CD14-positive monocyte (primary cell): ENCODE data around the gene RDX. TPM values are rescaled to one million over a fixed set of nuclear protein-coding genes. Genes with fewer than 3 reads are reported as not detected.
A peak's percentile ranks its signal among the peaks of the same experiment; 100 is the strongest.

Experiments used
- DNase-seq, 3 donors: peaks; one replicate each; pipeline ENCODE4 v3.0.0-alpha.2; 2011 to 2022
- H2AFZ ChIP-seq: 2 replicates; pipeline ENCODE4 v1.6.0; 2012; ENCODE audit warnings: mild to moderate bottlenecking, low read depth, low read length, inconsistent platforms; ENCODE audit not compliant: insufficient read depth, poor library complexity, severe bottlenecking
- H3K27ac ChIP-seq, 2 donors: 1 replicate in 1 of 2; 2 replicates in 1 of 2; pipeline ENCODE4 v1.5.1; 2012 to 2013; ENCODE audit warnings: low read length in 2 of 2, control low read depth in 1 of 2, inconsistent platforms in 1 of 2, low read depth in 1 of 2, mild to moderate bottlenecking in 1 of 2
- H3K27me3 ChIP-seq, 2 donors: one replicate each; pipeline versions ENCODE4 v1.6.0 to v1.6.1; 2011 to 2013; ENCODE audit warnings: low read length in 2 of 2; ENCODE audit not compliant: control insufficient read depth in 2 of 2, insufficient read depth in 2 of 2
- H3K36me3 ChIP-seq, 2 donors: replicated peaks in 1 of 2; 1 replicate in 1 of 2; 2 replicates in 1 of 2; pipeline versions ENCODE4 v1.5.1 to v1.6.1; 2012 to 2013; ENCODE audit warnings: low read length in 2 of 2, control low read depth in 1 of 2, inconsistent platforms in 1 of 2, mild to moderate bottlenecking in 1 of 2; ENCODE audit not compliant: insufficient read depth in 2 of 2, control insufficient read depth in 1 of 2
- H3K4me1 ChIP-seq, 2 donors: 1 replicate in 1 of 2; 2 replicates in 1 of 2; pipeline versions ENCODE4 v1.5.1 to v1.6.1; 2012 to 2013; ENCODE audit warnings: low read length in 2 of 2, control low read depth in 1 of 2, inconsistent platforms in 1 of 2, mild to moderate bottlenecking in 1 of 2, moderate library complexity in 1 of 2; ENCODE audit not compliant: insufficient read depth in 2 of 2, control insufficient read depth in 1 of 2
- H3K4me2 ChIP-seq: replicated peaks from 2 replicates; pipeline ENCODE3; 2012; ENCODE audit warnings: low read length, moderate library complexity, mild to moderate bottlenecking; ENCODE audit not compliant: poor library complexity, severe bottlenecking; ENCODE audit errors: extremely low read depth
- H3K4me3 ChIP-seq, 3 experiments: fragments of 200-600 bp in 1 of 3; sonication (generic) in 1 of 3; replicated peaks in 1 of 3; 1 replicate in 2 of 3; 2 replicates in 1 of 3; pipeline ENCODE4 v1.5.1; 2011 to 2013; ENCODE audit warnings: low read length in 3 of 3, mild to moderate bottlenecking in 3 of 3, control low read depth in 2 of 3, low read depth in 2 of 3, inconsistent platforms in 1 of 3, moderate library complexity in 1 of 3
- H3K79me2 ChIP-seq: 2 replicates; pipeline ENCODE4 v1.6.0; 2012; ENCODE audit warnings: mild to moderate bottlenecking, control low read depth, inconsistent platforms, low read length, moderate library complexity; ENCODE audit not compliant: insufficient read depth
- H3K9ac ChIP-seq: 2 replicates; pipeline ENCODE4 v1.6.0; 2017; ENCODE audit warnings: low read length, mild to moderate bottlenecking; ENCODE audit not compliant: insufficient read depth, poor library complexity, severe bottlenecking
- H3K9me3 ChIP-seq, 2 donors: replicated peaks in 1 of 2; 1 replicate in 1 of 2; 2 replicates in 1 of 2; pipeline versions ENCODE4 v1.5.1 to v1.6.1; 2012 to 2013; ENCODE audit warnings: low read length in 2 of 2, control low read depth in 1 of 2; ENCODE audit not compliant: control insufficient read depth in 1 of 2, insufficient read depth in 1 of 2
- H4K20me1 ChIP-seq: 2 replicates; pipeline ENCODE4 v1.6.0; 2012; ENCODE audit warnings: mild to moderate bottlenecking, low read length, control low read depth, moderate library complexity; ENCODE audit not compliant: insufficient read depth
- H3K27ac Mint-ChIP-seq, 7 donors: one replicate each; pipeline ENCODE4 v1.8.0; 2020; ENCODE audit warnings: mild to moderate bottlenecking in 7 of 7, mixed read lengths in 7 of 7, moderate library complexity in 6 of 7, inconsistent platforms in 2 of 7
- H3K27me3 Mint-ChIP-seq, 3 donors: one replicate each; pipeline ENCODE4 v1.8.0; 2021 to 2022; ENCODE audit warnings: low read depth in 3 of 3, mild to moderate bottlenecking in 3 of 3, mixed read lengths in 3 of 3, moderate library complexity in 3 of 3, inconsistent platforms in 1 of 3
- H3K36me3 Mint-ChIP-seq, 2 donors: one replicate each; pipeline ENCODE4 v1.8.0; 2020; ENCODE audit warnings: mixed read lengths in 2 of 2, inconsistent platforms in 1 of 2, mild to moderate bottlenecking in 1 of 2
- H3K4me1 Mint-ChIP-seq: one replicate; pipeline ENCODE4 v1.8.0; 2020; ENCODE audit warnings: mild to moderate bottlenecking, mixed read lengths
- H3K4me3 Mint-ChIP-seq, 2 donors: one replicate each; pipeline ENCODE4 v1.8.0; 2020; ENCODE audit warnings: mild to moderate bottlenecking in 2 of 2, mixed read lengths in 2 of 2, moderate library complexity in 1 of 2
- H3K9me3 Mint-ChIP-seq, 7 donors: one replicate each; pipeline ENCODE4 v1.8.0; 2020 to 2022; ENCODE audit warnings: mixed read lengths in 7 of 7, mild to moderate bottlenecking in 6 of 7, moderate library complexity in 6 of 7, inconsistent platforms in 2 of 7
- CTCF ChIP-seq: fragments of 200-600 bp; IDR thresholded peaks from one replicate; pipeline ENCODE4 v1.8.0; 2022; ENCODE audit warnings: antibody characterized with exemption, mild to moderate bottlenecking
- WGBS: methylation state at CpG from one replicate; pipeline ENCODE4 v1.1.5; 2013; ENCODE audit warnings: missing lambda C conversion rate; ENCODE audit not compliant: insufficient coverage; 5-methylcytosine and 5-hydroxymethylcytosine counted together
- intact Hi-C, 2 donors: fragments of 100-400 bp; cut with micrococcal nuclease; formaldehyde crosslinking; loops; one replicate each; pipeline versions ENCODE4 v1.15.0 to v1.15.1; 2023
- polyA plus RNA-seq, 3 donors: library from polyadenylated mRNA; depleted of rRNA in 1 of 3; unstranded in 2 of 3; stranded (reverse) in 1 of 3; fragments of 300-500 nt in 2 of 3; fragments of >200 nt in 1 of 3; fragmentation: Illumina TruSeq in 2 of 3; gene quantifications; 1 replicate in 2 of 3; 2 replicates in 1 of 3; pipeline ENCODE4 v1.2.3, GENCODE V29; 2012 to 2021

Gene RDX
- polyA plus RNA-seq, 3 donors, result 11.9 to 22.0 (median 20.9) TPM

- intact Hi-C loops, result loop anchor here (5.0 to 10.0 kb wide), 3 partner anchors 73 to 354 kb away; no protein-coding TSS in a partner anchor
- TF ChIP-seq CTCF, result no peak
- Histone ChIP-seq H3K79me2 (peaks cover 16% of the 10 kb centered on the region), H3K36me3 (no peaks in the 10 kb centered on the region), H4K20me1 (peaks cover 15% of the 10 kb centered on the region), H3K4me1 (peaks cover 25 to 31% of the 10 kb centered on the region in 2 donors), H3K27ac (no peak overlapping the region), H2AFZ (no peak overlapping the region), H3K27me3 (no peaks in the 10 kb centered on the region), H3K4me2 (no peak overlapping the region), H3K4me3 (no peak overlapping the region), H3K9ac (no peak overlapping the region), H3K9me3 (no peaks in the 10 kb centered on the region)
- peaks cover 19% of the 10 kb centered on the region for H3K4me1 Mint-ChIP-seq
- peaks cover 1 to 6% (median 5%) of the 10 kb centered on the region in 3 donors for H3K27me3 Mint-ChIP-seq
- H3K36me3 Mint-ChIP-seq, result no peaks in the 10 kb centered on the region
- 100% methylated on average over 2 of the region's 6 CpGs for WGBS
- no peak for DNase-seq
- H3K27ac Mint-ChIP-seq, result no peak overlapping the region
- H3K9me3 Mint-ChIP-seq, result no peaks in the 10 kb centered on the region
- no peak overlapping the region for H3K4me3 Mint-ChIP-seq
These were observed 2.8 kb upstream of the RDX start for GRCh38 chr11:110299006-110299785.

- peaks cover 25% of the 10 kb centered on the region for H3K79me2 ChIP-seq
- H3K4me3 Mint-ChIP-seq, result no peak overlapping the region
- H3K4me3 ChIP-seq, result no peak overlapping the region
- H3K27me3 ChIP-seq, result no peaks in the 10 kb centered on the region
- no peaks in the 10 kb centered on the region for H3K9me3 Mint-ChIP-seq
- 89% methylated on average over 3 of the region's 5 CpGs for WGBS
- peaks cover 24% of the 10 kb centered on the region for H4K20me1 ChIP-seq
- no peaks in the 10 kb centered on the region for H3K36me3 Mint-ChIP-seq
- peaks cover 28% of the 10 kb centered on the region for H3K4me1 Mint-ChIP-seq
- no peaks in the 10 kb centered on the region for H3K9me3 ChIP-seq
- no peak overlapping the region for H3K4me2 ChIP-seq
- intact Hi-C loops, result loop anchor here (5.0 to 10.0 kb wide), 3 partner anchors 74 to 354 kb away; no protein-coding TSS in a partner anchor
- H2AFZ ChIP-seq, result no peak overlapping the region
- no peaks in the 10 kb centered on the region for H3K36me3 ChIP-seq
- peaks cover 33 to 36% of the 10 kb centered on the region in 2 donors for H3K4me1 ChIP-seq
- no peak for TF ChIP-seq CTCF
- H3K9ac ChIP-seq, result no peak overlapping the region
- DNase-seq, result peak in 1 of 3 donors; percentile 29
- H3K27ac Mint-ChIP-seq, result no peak overlapping the region
- no peak overlapping the region for H3K27ac ChIP-seq
- peaks cover 1 to 5% (median 3%) of the 10 kb centered on the region in 3 donors for H3K27me3 Mint-ChIP-seq
These were observed 1.9 kb upstream of the RDX start for GRCh38 chr11:110298301-110298765.
